GM18508 (cell line): ENCODE results near the gene SLC8B1.

Source experiments
- ATAC-seq: cut with Tn5 transposase; IDR thresholded peaks from one replicate; pipeline ENCODE4 v1.9.1; 2021; ENCODE audit warnings: moderate number of reproducible peaks; ENCODE audit not compliant: insufficient read depth, unreplicated experiment

SLC8B1 gene

GRCh38 chr12:113276306-113276705, 58.6 kb downstream of the SLC8B1 start:
- ATAC-seq: no peak

DNA sequence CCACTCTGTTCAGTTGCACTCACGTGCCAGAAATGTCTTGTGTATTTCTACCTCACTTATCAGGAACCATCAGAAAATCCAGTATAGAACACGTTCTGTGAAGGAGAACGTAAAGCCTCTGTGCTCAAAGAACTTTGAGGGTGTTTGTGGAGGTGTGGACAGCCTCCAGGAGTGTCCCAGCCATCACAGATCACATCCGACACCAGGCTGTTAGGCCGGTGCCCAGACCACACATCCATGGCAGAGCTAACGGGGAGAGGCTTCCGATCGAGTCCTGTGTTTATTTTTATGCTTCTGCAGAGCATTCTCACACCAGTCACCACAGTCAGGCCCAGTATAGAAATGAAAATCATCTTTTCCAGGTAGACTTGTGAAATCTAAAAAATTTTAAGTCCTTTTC, 60.1 kb downstream of the SLC8B1 start:
- ATAC-seq: no peak

GRCh38 chr12:113273053-113273725, 61.7 kb downstream of the SLC8B1 start:
- ATAC-seq: no peak

DNA sequence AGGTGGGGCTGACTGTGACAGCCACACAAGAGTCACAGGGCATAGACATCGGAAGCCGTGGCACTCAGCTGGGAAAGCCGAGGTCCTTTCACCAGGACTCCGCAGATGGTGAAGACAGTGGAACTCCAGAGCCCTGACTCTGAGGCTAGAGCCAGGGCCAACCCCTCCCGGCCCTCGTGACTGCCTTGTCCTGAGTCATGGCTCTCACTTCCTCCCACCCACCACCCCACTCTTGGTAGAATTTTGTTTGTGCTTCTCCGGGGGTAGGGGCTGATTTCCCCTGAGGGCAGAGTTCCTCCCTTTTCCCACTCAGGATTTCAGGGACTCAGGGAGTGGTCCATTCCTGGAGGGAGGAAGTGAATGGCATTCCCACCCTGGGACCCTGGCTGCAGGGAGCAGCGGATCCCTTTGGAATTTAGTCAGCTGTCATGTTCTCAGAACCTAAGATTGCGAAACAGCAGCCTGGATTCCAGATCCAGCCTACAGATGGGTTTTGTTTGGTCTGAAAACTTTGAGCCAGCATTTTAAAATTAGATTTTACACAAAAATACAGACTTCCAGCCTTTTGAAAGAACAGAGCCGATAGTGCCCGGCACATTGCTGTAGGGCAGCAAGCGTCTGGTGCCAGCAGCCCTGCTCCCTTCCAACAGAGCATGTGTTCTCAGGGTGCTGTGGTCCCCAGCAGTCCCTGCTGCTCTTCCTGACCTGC, 62.9 kb downstream of the SLC8B1 start:
- ATAC-seq: no peak

GRCh38 chr12:113271466-113271852, 63.5 kb downstream of the SLC8B1 start:
- no peak for ATAC-seq

DNA sequence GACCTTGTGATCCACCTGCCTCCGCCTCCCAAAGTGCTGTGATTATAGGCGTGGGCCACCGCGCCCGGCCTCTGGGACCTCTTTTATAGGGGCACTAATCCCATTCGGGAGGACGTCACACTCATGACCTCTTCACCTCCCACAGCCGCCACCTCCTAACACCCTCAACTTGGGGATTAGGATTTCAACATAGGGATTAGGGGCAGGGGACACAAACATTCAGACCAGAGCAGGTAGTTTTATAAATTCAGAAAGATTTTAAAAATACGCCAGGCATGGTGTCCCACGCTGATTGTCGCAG, 64.2 kb downstream of the SLC8B1 start:
- ATAC-seq: no peak

DNA sequence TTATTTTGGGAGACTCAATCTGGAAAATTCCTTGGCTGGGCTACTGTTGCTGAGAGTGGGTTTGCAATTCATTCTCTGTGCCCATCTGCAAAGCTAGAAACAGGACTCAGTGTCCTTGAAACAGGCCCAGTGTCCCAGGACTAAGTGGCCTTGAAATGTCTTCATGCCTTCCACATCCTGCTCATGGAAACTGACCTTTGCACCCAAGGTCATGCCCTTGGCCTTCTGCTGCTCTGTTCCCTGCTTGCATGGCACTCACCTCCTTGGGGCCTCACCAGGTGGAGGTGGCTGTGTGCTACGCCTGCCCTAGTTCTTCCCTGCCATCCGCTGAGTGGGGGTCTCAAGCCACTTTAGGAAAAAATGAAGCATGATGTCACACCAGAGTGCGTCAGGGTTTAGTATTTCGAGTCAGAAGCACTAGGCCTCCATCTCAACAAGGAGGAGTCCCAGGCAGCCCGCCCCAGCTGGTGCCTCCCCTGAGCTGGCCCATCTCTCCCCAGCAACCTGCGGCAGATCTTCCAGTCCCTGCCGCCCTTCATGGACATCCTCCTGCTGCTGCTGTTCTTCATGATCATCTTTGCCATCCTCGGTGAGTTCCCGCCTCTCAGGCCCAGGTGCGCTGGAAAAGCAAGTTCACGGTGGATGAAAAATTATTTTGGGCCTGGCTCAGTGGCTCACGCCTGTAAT, 65.5 kb downstream of the SLC8B1 start:
- no peak for ATAC-seq

DNA sequence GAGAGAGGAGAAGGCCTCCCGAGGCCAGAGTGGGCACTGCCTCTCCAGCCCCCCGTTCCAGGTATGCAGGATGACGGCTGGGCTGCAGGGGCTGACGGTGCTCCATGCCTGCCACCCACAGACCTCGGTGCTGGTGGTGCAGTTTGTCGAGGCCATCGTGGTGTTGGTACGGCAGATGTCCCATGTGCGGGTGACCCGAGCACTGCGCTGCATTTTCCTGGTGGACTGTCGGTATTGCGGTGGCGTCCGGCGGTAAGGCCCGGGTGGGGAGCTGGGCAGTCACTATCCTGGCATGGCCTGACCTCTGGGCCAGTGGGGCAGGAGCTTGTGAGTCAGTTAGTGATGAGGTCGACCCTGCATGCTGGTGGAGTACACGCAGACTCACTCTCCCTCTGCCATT, 66.3 kb downstream of the SLC8B1 start:
- no peak for ATAC-seq

- ATAC-seq: no peak
Observed at GRCh38 chr12:113268136-113268535, 66.8 kb downstream of the SLC8B1 start.

DNA sequence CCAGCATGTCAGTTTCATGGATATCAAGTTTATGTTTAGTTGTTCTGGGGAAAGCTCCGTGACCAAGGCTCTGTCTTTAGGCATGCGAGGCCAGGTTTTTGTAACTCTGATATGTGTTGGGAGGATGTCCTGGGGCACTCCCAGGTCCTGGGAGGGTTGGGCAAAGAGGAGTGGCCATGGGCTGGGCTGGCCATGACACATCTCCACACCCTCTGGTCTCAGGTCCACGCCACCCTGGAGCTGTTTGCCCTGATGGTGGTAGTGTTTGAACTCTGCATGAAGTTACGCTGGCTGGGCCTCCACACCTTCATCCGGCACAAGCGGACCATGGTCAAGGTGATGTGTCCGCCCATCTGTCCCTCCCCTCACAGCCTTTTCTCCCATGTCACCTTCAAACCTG, 67.3 kb downstream of the SLC8B1 start:
- no peak for ATAC-seq

DNA sequence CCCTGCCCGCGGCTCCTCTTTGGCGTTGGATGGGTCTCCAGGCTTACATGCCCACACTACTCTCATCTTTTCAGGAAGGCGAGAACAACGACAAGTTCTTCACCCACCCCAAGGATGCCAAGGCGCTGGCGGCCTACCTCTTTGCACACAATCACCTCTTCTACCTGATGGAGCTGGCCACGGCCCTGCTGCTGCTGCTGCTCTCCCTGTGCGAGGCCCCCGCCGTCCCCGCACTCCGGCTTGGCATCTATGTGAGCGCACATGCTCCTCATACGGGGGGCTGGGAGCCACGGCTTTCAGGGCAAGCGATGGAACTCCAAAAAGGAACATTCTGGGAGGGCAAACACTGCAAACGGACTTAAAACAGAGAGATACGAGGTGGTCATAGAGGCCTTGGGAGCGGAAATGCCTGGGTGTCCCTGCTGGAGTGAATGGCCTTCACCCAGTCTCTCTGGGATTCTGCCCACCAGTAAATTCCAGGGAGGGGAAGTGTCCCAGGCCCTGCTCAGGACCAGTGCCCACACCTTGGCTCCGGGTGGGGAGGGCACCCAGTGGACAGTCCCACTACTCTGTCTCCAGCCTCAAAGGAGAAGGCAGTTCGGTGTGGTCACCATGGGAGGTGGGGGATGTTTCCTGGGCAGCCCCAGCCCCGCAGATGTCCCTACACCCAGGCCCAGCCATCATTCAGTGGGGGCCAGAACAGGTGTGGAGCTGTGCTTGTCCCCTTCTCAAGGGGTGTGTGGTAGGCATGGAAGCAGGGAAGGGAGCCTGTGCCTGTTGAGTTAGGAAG, 68.6 kb downstream of the SLC8B1 start:
- no peak for ATAC-seq

- ATAC-seq: no peak
Observed at GRCh38 chr12:113263431-113263963, 71.4 kb downstream of the SLC8B1 start.

DNA sequence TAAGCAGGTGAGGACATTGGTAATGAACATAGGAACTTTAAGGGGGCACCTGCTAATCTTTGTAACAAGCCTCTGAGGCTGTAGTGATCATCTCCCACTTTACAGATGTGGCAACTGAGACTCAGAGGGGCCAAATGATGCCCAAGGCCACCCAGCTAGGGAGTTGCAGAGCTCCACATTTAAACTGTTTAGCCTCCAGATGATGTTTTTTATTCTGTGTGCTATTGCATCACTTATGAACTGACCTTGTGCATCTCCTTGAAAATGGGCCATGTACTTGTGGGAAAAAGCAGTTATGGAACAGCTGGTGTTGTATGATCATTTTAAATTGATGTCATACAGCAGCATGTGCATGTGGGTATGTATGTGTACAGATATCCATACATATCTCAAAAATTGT, 72.2 kb downstream of the SLC8B1 start:
- ATAC-seq: no peak

GRCh38 chr12:113261847-113262470, 73.0 kb downstream of the SLC8B1 start:
- ATAC-seq: no peak

GRCh38 chr12:113260636-113261300, 74.1 kb downstream of the SLC8B1 start:
- ATAC-seq: no peak

GRCh38 chr12:113260127-113260526, 74.8 kb downstream of the SLC8B1 start:
- ATAC-seq: no peak

GRCh38 chr12:113257564-113257963, 77.3 kb downstream of the SLC8B1 start:
- ATAC-seq: no peak

DNA sequence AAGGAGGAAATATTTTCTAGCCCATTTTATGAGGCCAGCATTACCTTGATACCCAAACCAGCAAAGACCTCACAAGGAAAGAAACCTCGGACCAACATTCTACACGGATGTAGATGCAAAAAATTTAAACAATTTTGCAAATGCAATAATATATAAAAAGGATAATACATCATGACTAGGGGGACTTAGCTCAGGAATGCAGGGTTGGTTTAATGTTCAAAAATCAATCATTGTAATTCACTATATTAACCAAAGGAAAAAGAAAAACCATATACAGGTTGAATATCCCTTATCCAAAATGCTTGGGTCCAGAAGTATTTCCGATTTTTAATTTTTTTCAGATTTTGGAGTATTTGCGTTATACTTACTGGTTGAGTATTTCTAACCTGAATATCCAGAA, 80.6 kb downstream of the SLC8B1 start:
- ATAC-seq: no peak

DNA sequence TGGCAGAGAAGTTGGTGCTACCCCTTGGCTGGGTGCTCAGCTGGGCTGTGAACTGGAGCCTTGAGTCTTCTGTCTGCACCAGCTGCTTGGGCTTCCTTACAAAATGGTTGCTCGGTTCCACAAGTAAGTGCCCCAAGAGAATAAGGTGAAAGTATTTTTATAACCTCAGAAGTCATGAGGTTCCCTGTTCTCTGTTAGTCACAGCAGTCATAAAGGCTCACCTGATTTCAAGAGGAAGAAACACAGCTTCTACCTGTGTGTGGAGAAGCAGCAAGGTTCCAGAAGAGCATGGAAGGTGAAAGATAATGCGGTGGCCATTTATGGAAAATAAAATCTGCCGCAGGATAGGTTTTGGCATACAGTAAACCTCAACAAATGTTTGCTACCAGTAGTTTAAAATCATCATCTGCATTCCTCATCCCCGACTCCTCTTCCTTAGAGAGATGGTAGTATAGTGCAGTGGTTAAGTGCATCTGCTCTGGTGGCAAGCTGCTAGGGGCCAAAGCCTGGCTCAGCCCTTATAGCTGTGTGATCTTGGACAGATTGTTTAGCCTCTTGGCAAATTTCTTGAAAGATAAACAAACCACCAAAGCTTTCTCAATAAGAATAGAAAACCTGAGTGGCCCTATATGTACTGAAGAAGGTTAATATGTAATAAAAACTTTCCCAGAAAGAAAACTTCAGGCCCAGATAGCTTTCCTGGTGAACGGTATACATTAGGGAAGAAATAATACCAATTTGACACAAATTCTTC, 81.2 kb downstream of the SLC8B1 start:
- ATAC-seq: no peak
